PC-9 (cell line): ENCODE data around the gene RNF166. TPM values are rescaled to one million over a fixed set of nuclear protein-coding genes. Genes with fewer than 3 reads are reported as not detected.

Source experiments
- BruUV-seq: library from RNA; stranded (reverse); fragments of 400-500 nt; replicated peaks from 2 replicates; lab custom pipeline; 2021; lab: Mats Ljungman, UMichigan
- CTCF ChIA-PET: fragments of 300-600 bp; sonication (Branson Sonifier 250); formaldehyde crosslinking; loops from one replicate; lab custom pipeline; 2022; ENCODE audit warnings: antibody characterized with exemption; lab: Charles Lee
- POLR2A ChIA-PET: fragments of 300-600 bp; sonication (Branson Sonifier 250); formaldehyde crosslinking; loops from one replicate; lab custom pipeline; 2022; ENCODE audit warnings: antibody characterized with exemption; ENCODE audit not compliant: unreplicated experiment; lab: Charles Lee
- DNase-seq, 2 experiments: peaks; one replicate each; pipeline versions ENCODE4 v3.0.0 to v3.0.0-alpha.2; 2015 to 2022; ENCODE audit warnings: mixed read lengths in 1 of 2
- H2AFZ ChIP-seq: fragments of 200-600 bp; sonication (generic); 2 replicates; pipeline ENCODE4 v1.8.1; 2017; ENCODE audit warnings: antibody characterized with exemption
- H3F3A ChIP-seq: fragments of 200-600 bp; sonication (generic); 2 replicates; pipeline ENCODE4 v1.8.1; 2017; ENCODE audit warnings: antibody characterized with exemption, mild to moderate bottlenecking, low read depth; ENCODE audit not compliant: insufficient read depth
- H3K27ac ChIP-seq: fragments of 200-600 bp; sonication (generic); 2 replicates; pipeline ENCODE4 v1.6.1; 2016; ENCODE audit warnings: mixed run types
- H3K27me3 ChIP-seq: fragments of 200-600 bp; sonication (generic); 2 replicates; pipeline ENCODE4 v1.6.1; 2016; ENCODE audit warnings: low read depth, mixed run types; ENCODE audit not compliant: insufficient read depth
- H3K36me3 ChIP-seq: fragments of 200-600 bp; sonication (generic); 2 replicates; pipeline ENCODE4 v1.6.1; 2016; ENCODE audit warnings: low read depth, mixed run types
- H3K4me1 ChIP-seq: fragments of 200-600 bp; sonication (generic); replicated peaks from 2 replicates; pipeline ENCODE4 v1.6.1; 2016; ENCODE audit warnings: mixed run types; ENCODE audit not compliant: insufficient read depth
- H3K4me2 ChIP-seq: fragments of 200-600 bp; sonication (generic); 2 replicates; pipeline ENCODE4 v1.6.1; 2017; ENCODE audit warnings: mixed run types
- H3K4me3 ChIP-seq: fragments of 200-600 bp; sonication (generic); 2 replicates; pipeline ENCODE4 v1.6.1; 2016; ENCODE audit warnings: mixed run types
- H3K79me2 ChIP-seq: fragments of 200-600 bp; sonication (generic); 2 replicates; pipeline ENCODE4 v1.6.1; 2017; ENCODE audit warnings: low read depth, mixed run types
- H3K9me2 ChIP-seq: fragments of 200-600 bp; sonication (generic); 2 replicates; pipeline ENCODE4 v1.8.1; 2017; ENCODE audit warnings: mild to moderate bottlenecking; ENCODE audit not compliant: insufficient read depth
- H3K9me3 ChIP-seq: fragments of 200-600 bp; sonication (generic); 2 replicates; pipeline ENCODE4 v1.8.1; 2016; ENCODE audit warnings: low read depth; ENCODE audit not compliant: insufficient read depth
- H4K20me1 ChIP-seq: fragments of 200-600 bp; sonication (generic); 2 replicates; pipeline ENCODE4 v1.8.1; 2017; ENCODE audit not compliant: insufficient read depth
- EZH2 ChIP-seq: fragments of 200-600 bp; sonication (generic); IDR thresholded peaks from 2 replicates; pipeline ENCODE4 v1.8.0; 2017; ENCODE audit warnings: antibody characterized with exemption, low read depth
- intact Hi-C: fragments of 100-400 bp; cut with micrococcal nuclease; formaldehyde crosslinking; loops from one replicate; pipeline ENCODE4 v1.10.0; 2022; ENCODE audit not compliant: unreplicated experiment
- total RNA-seq: library from RNA; stranded (reverse); gene quantifications from 2 replicates; pipeline ENCODE4 v1.2.3, GENCODE V29; 2021
- TF ChIP-seq, protein P1 (sequence below): fragments of 200-600 bp; sonication (generic); conservative IDR thresholded peaks from 2 replicates; pipeline ENCODE4 v1.6.1; 2017; ENCODE audit warnings: mixed run types, antibody characterized with exemption, mild to moderate bottlenecking, moderate library complexity

Gene RNF166
- total RNA-seq, 1 experiment from 2014 or later: 29.4 TPM

DNA sequence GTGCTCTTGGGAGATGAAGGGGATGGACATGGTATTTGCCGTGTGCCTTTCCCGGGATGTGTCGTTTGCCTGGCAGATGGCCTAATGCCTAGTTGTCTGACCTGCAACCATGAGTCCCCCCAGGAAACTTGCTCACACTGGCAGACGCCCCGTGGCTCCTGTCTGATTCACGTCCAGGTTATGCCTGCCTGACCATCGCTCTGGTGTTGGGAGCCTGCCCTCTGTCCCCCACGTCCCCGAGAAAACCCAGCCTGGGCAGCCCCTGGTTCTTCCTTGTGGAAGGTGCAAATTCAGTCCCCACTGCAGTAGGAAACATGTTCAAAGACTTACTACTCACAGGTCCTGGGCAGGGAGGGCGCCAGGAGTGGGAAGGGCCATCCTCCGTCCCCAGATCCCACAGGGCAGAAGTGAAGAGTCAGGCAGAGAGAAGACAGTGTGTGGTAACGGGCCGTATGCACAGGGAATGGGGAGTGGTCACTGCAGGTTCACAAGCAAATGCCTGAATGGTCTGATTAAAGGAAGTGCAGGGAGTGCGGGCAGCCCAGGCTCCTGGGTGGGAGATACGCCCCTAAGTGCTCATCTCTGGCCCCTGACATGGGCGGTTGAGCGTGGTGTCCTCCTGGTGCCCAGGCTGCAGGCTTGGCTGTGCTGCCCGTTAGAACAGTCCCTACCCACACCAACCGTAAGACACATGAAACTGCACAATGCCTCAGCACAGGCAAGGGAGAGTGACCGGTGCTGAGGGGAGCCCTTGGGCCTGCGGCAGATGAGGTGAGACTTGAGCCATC, 15.7 kb downstream of the RNF166 start:
- ChIA-PET CTCF (interaction anchor here (0.7 kb wide), 1 partner anchor 269 kb away, joined by 11 read pairs; no protein-coding TSS in a partner anchor), POLR2A (no interaction called here)
- intact Hi-C loops: no loop called here
- Histone ChIP-seq H3K27ac (no peak overlapping the region), H3F3A (peaks cover 13% of the 10 kb centered on the region; the same call in 1 of the 2 replicates), H3K36me3 (no peaks in the 10 kb centered on the region), H3K27me3 (no peaks in the 10 kb centered on the region), H2AFZ (no peak overlapping the region), H3K79me2 (no peaks in the 10 kb centered on the region), H3K4me3 (no peak overlapping the region), H3K4me1 (peaks cover 17% of the 10 kb centered on the region), H3K9me3 (no peaks in the 10 kb centered on the region), H3K9me2 (no peaks in the 10 kb centered on the region), H4K20me1 (no peaks in the 10 kb centered on the region), H3K4me2 (no peak overlapping the region)
- no TSS peak for BruUV-seq
- DNase-seq: no peak
- TF ChIP-seq EZH2: no peak
- TF ChIP-seq, protein P1, sequence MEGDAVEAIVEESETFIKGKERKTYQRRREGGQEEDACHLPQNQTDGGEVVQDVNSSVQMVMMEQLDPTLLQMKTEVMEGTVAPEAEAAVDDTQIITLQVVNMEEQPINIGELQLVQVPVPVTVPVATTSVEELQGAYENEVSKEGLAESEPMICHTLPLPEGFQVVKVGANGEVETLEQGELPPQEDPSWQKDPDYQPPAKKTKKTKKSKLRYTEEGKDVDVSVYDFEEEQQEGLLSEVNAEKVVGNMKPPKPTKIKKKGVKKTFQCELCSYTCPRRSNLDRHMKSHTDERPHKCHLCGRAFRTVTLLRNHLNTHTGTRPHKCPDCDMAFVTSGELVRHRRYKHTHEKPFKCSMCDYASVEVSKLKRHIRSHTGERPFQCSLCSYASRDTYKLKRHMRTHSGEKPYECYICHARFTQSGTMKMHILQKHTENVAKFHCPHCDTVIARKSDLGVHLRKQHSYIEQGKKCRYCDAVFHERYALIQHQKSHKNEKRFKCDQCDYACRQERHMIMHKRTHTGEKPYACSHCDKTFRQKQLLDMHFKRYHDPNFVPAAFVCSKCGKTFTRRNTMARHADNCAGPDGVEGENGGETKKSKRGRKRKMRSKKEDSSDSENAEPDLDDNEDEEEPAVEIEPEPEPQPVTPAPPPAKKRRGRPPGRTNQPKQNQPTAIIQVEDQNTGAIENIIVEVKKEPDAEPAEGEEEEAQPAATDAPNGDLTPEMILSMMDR: no peak

- peak; percentile 79 to 88 for DNase-seq
- H3K27me3 ChIP-seq: no peaks in the 10 kb centered on the region
- BruUV-seq: no TSS peak
- no peak overlapping the region for H3K4me3 ChIP-seq
- H3F3A ChIP-seq: peaks cover 16% of the 10 kb centered on the region; the same call in 1 of the 2 replicates
- H3K4me2 ChIP-seq: peak overlapping the region; percentile 60
- no peaks in the 10 kb centered on the region for H4K20me1 ChIP-seq
- H3K9me2 ChIP-seq: no peaks in the 10 kb centered on the region
- H2AFZ ChIP-seq: no peak overlapping the region
- no peaks in the 10 kb centered on the region for H3K36me3 ChIP-seq
- no peaks in the 10 kb centered on the region for H3K79me2 ChIP-seq
- CTCF ChIA-PET: interaction anchor here (0.7 to 1.2 kb wide), 4 partner anchors 14 to 234 kb away, joined by 4 to 9 read pairs (median 7); no protein-coding TSS in a partner anchor
- intact Hi-C loops: loop anchor here (5.0 to 10.0 kb wide), 2 partner anchors 124 to 233 kb away; partner anchors contain the start of genes APRT and ZFPM1
- H3K9me3 ChIP-seq: no peaks in the 10 kb centered on the region
- H3K4me1 ChIP-seq: peaks cover 20% of the 10 kb centered on the region
- TF ChIP-seq, protein P1: no peak
- TF ChIP-seq EZH2: no peak
- no peak overlapping the region for H3K27ac ChIP-seq
- POLR2A ChIA-PET: interaction anchor here (0.5 to 1.0 kb wide), 4 partner anchors 55 to 504 kb away, joined by 3 to 24 read pairs (median 10); no protein-coding TSS in a partner anchor
These were observed 18.0 kb downstream of the RNF166 start for GRCh38 chr16:88688013-88688778.

DNA sequence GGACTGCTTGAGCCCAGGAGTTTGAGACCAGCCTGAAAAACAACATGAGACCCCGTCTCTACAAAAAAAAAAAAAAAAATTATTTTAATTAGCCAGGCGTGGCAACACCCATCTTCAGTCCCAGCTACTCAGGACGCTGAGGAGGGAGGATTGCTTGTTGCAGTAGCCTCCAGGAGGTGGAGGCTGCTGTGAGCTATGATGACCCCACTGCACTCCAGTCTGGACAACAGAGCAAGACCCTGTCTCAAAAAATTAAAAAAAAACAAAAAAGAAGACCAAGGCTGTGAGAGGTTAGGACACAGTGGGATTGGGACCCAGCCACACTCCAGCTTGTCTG, 18.6 kb downstream of the RNF166 start:
- CTCF ChIA-PET: interaction anchor here (0.6 to 1.2 kb wide), 5 partner anchors 15 to 233 kb away, joined by 4 to 9 read pairs (median 8); no protein-coding TSS in a partner anchor
- Histone ChIP-seq H3K36me3 (no peaks in the 10 kb centered on the region), H3K4me2 (peak overlapping the region; percentile 60), H3K9me3 (no peaks in the 10 kb centered on the region), H3F3A (peaks cover 16% of the 10 kb centered on the region; the same call in 1 of the 2 replicates), H3K4me1 (peaks cover 20% of the 10 kb centered on the region), H3K27me3 (no peaks in the 10 kb centered on the region), H4K20me1 (no peaks in the 10 kb centered on the region), H2AFZ (no peak overlapping the region), H3K79me2 (no peaks in the 10 kb centered on the region), H3K27ac (no peak overlapping the region), H3K9me2 (no peaks in the 10 kb centered on the region), H3K4me3 (no peak overlapping the region)
- intact Hi-C loops: loop anchor here (5.0 to 10.0 kb wide), 2 partner anchors 125 to 233 kb away; partner anchors contain the start of genes APRT and ZFPM1
- DNase-seq: no peak
- BruUV-seq: no TSS peak
- POLR2A ChIA-PET: interaction anchor here (0.5 to 1.0 kb wide), 2 partner anchors 73 to 505 kb away, joined by 3 to 16 read pairs; no protein-coding TSS in a partner anchor
- TF ChIP-seq, protein P1: no peak
- TF ChIP-seq EZH2: no peak
